ENCODE results near the gene PLXND1.

GRCh38 chr3:129558772-129559564 is 47.5 kb downstream of the PLXND1 start:
- TF ChIP-seq REST (IDR thresholded peaks at IDR 0.05; ENCODE audit: insufficient replicate concordance, low read depth): no peak
- TF ChIP-seq CTCF (IDR thresholded peaks at IDR 0.05; ENCODE audit: insufficient read depth, low read length): no peak
